ENCODE results near the gene IRGQ. TPM values are rescaled to one million over a fixed set of nuclear protein-coding genes. Genes with fewer than 3 reads are reported as not detected.
"Not testable (repeated sequence)": the region's sequence is repeated elsewhere in the genome, so short reads cannot be mapped to it uniquely, and the experiment has no call there.

Gene IRGQ
- total and polyA plus RNA-seq, 7 donors, result 5.5 to 26.9 (median 21.5) TPM

GRCh38 chr19:43548706-43549105, 47.2 kb downstream of the IRGQ start:
- H3K9me3 ChIP-seq, result no peaks in the 10 kb centered on the region
- no peaks in the 10 kb centered on the region for H3K27me3 ChIP-seq (ENCODE audit: insufficient read depth in 3 of 3, low read length in 2 of 3)
- H3K4me1 ChIP-seq, result no peaks in the 10 kb centered on the region
- WGBS, 3 donors, result 88 to 93% (median 90%) methylated on average over 2 of the region's 2 CpGs
- DNase-seq, result no peak
- TF ChIP-seq, protein P1, sequence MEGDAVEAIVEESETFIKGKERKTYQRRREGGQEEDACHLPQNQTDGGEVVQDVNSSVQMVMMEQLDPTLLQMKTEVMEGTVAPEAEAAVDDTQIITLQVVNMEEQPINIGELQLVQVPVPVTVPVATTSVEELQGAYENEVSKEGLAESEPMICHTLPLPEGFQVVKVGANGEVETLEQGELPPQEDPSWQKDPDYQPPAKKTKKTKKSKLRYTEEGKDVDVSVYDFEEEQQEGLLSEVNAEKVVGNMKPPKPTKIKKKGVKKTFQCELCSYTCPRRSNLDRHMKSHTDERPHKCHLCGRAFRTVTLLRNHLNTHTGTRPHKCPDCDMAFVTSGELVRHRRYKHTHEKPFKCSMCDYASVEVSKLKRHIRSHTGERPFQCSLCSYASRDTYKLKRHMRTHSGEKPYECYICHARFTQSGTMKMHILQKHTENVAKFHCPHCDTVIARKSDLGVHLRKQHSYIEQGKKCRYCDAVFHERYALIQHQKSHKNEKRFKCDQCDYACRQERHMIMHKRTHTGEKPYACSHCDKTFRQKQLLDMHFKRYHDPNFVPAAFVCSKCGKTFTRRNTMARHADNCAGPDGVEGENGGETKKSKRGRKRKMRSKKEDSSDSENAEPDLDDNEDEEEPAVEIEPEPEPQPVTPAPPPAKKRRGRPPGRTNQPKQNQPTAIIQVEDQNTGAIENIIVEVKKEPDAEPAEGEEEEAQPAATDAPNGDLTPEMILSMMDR (IDR thresholded peaks at IDR 0.05), result no peak
- ATAC-seq, result no peak
- intact Hi-C loops (cut with DNase I), result no loop called here
- H3K36me3 ChIP-seq (ENCODE audit: insufficient read depth in 1 of 2, low read depth in 1 of 2), result peaks cover 3 to 73% of the 10 kb centered on the region in 2 donors
- no peak overlapping the region for H3K27ac ChIP-seq
- H3K4me3 ChIP-seq, result no peak overlapping the region

DNA sequence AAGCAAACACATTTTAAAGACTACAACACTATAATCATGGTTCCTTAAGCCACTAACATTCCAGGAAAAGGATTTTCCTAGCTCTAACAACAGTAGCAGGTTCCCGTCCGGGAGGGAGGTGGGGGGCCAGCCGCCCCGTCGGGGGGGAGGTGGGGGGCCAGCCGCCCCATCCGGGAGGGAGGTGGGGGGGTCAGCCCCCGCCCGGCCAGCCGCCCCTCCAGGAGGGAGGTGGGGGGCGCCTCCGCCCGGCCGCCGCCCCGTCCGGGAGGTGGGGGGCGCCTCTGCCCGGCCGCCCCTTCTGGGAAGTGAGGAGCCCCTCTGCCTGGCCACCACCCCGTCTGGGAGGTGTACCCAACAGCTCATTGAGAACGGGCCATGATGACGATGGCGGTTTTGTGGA, 48.0 kb downstream of the IRGQ start:
- H3K4me1 ChIP-seq; H3K9me3 ChIP-seq; H3K27me3 ChIP-seq (ENCODE audit: insufficient read depth in 3 of 3, low read length in 2 of 3); H3K4me3 ChIP-seq; H3K27ac ChIP-seq; ATAC-seq; intact Hi-C loops (cut with DNase I); DNase-seq: not testable (repeated sequence)
- 67 to 94% (median 85%) methylated on average over 3 to 19 of the region's 24 CpGs for WGBS, 3 donors
- H3K36me3 ChIP-seq (ENCODE audit: insufficient read depth in 1 of 2, low read depth in 1 of 2), result peaks cover 3 to 71% of the 10 kb centered on the region in 2 donors

GRCh38 chr19:43546581-43546980, 49.4 kb downstream of the IRGQ start:
- intact Hi-C loops (cut with DNase I), result no loop called here
- Histone ChIP-seq H3K27me3 (ENCODE audit: insufficient read depth in 3 of 3, low read length in 2 of 3) (no peaks in the 10 kb centered on the region), H3K4me1 (no peaks in the 10 kb centered on the region), H3K36me3 (ENCODE audit: insufficient read depth in 1 of 2, low read depth in 1 of 2) (peaks cover 3 to 75% of the 10 kb centered on the region in 2 donors), H3K4me3 (no peak overlapping the region), H3K27ac (no peak overlapping the region), H3K9me3 (no peaks in the 10 kb centered on the region)
- WGBS, 3 donors, result 97 to 100% (median 100%) methylated on average over 3 of the region's 3 CpGs
- TF ChIP-seq, protein P1 (IDR thresholded peaks at IDR 0.05), result no peak
- DNase-seq (no peak), ATAC-seq (no peak)

GRCh38 chr19:43545981-43546380, 50.0 kb downstream of the IRGQ start:
- WGBS, 3 donors, result 80 to 100% (median 86%) methylated on average over 1 to 2 of the region's 2 CpGs
- H3K9me3 ChIP-seq, result no peaks in the 10 kb centered on the region
- no peaks in the 10 kb centered on the region for H3K27me3 ChIP-seq (ENCODE audit: insufficient read depth in 3 of 3, low read length in 2 of 3)
- no peak overlapping the region for H3K4me3 ChIP-seq
- TF ChIP-seq, protein P1 (IDR thresholded peaks at IDR 0.05), result no peak
- H3K27ac ChIP-seq, result no peak overlapping the region
- no peaks in the 10 kb centered on the region for H3K4me1 ChIP-seq
- no peak for ATAC-seq
- peaks cover 3 to 75% of the 10 kb centered on the region in 2 donors for H3K36me3 ChIP-seq (ENCODE audit: insufficient read depth in 1 of 2, low read depth in 1 of 2)
- intact Hi-C loops (cut with DNase I), result no loop called here
- no peak for DNase-seq

DNA sequence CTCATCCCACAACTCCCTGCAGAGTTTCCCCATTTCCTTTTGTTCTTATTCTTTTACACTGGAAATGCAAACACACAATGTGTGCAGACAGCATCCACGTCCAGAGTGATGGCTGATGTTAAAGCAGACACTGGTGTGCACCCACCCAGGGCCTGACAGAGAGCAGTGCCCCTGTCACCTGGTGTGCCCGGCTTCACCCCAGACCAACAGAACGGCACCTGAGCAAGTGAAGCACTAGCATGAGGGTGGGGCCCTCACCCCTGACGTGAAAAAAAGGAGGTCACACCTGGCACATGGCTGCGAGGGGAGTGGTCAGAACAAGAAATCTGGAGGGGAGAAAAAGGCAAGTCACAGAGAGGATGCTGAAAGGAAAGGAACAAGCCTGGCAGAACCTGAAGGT, 50.7 kb downstream of the IRGQ start:
- ATAC-seq, result no peak
- H3K4me3 ChIP-seq, result no peak overlapping the region
- WGBS, 3 donors, result 89 to 94% (median 94%) methylated on average over 5 of the region's 5 CpGs
- H3K9me3 ChIP-seq, result no peaks in the 10 kb centered on the region
- intact Hi-C loops (cut with DNase I), result no loop called here
- H3K36me3 ChIP-seq (ENCODE audit: insufficient read depth in 1 of 2, low read depth in 1 of 2), result peaks cover under 1 to 74% of the 10 kb centered on the region in 2 donors
- H3K27ac ChIP-seq, result no peak overlapping the region
- no peaks in the 10 kb centered on the region for H3K27me3 ChIP-seq (ENCODE audit: insufficient read depth in 3 of 3, low read length in 2 of 3)
- TF ChIP-seq, protein P1 (IDR thresholded peaks at IDR 0.05), result no peak
- H3K4me1 ChIP-seq, result no peaks in the 10 kb centered on the region
- DNase-seq, result no peak

Measured in psoas muscle (tissue), 8 donors.